Esophagus squamous epithelium (tissue), 5 donors: ENCODE measurements around the gene RTL10. TPM values are rescaled to one million over a fixed set of nuclear protein-coding genes. Genes with fewer than 3 reads are reported as not detected.

Experiments used
- DNase-seq: peaks from one replicate; lab custom pipeline; 2025; lab: John Stamatoyannopoulos, UW
- H3K27ac ChIP-seq, 4 donors: fragments of 200-600 bp; sonication (generic); one replicate each; pipeline ENCODE4 v1.5.1; 2016 to 2019; ENCODE audit warnings: mild to moderate bottlenecking in 1 of 4
- H3K27me3 ChIP-seq, 4 donors: fragments of 200-600 bp; sonication (generic); 1 replicate in 3 of 4; 2 replicates in 1 of 4; pipeline versions ENCODE4 v1.5.1 to v1.6.0; 2017 to 2021; ENCODE audit warnings: antibody characterized with exemption in 1 of 4
- H3K36me3 ChIP-seq, 3 donors: fragments of 200-600 bp; sonication (generic); one replicate each; pipeline ENCODE4 v1.5.1; 2016 to 2019
- H3K4me1 ChIP-seq, 3 donors: fragments of 200-600 bp; sonication (generic); one replicate each; pipeline ENCODE4 v1.5.1; 2017 to 2019
- H3K4me3 ChIP-seq, 4 donors: fragments of 200-600 bp; sonication (generic); 1 replicate in 3 of 4; 2 replicates in 1 of 4; pipeline ENCODE4 v1.5.1; 2016 to 2019; ENCODE audit warnings: mild to moderate bottlenecking in 2 of 4, moderate library complexity in 1 of 4
- H3K9me3 ChIP-seq, 3 donors: fragments of 200-600 bp; sonication (generic); one replicate each; pipeline ENCODE4 v1.5.1; 2016 to 2019
- POLR2A ChIP-seq, 4 donors: fragments of 450-650 bp; IDR thresholded peaks; one replicate each; pipeline ENCODE4 v1.6.1; 2017; ENCODE audit warnings: antibody characterized with exemption in 4 of 4, mild to moderate bottlenecking in 4 of 4, moderate library complexity in 3 of 4
- WGBS, 2 donors: methylation state at CpG; one replicate each; pipeline ENCODE4 v1.1.5; 2018; 5-methylcytosine and 5-hydroxymethylcytosine counted together
- intact Hi-C: fragments of 100-400 bp; cut with DNase I; formaldehyde crosslinking; loops from one replicate; pipeline ENCODE4 v1.15.0; 2022
- total RNA-seq, 4 donors: library from RNA; depleted of rRNA; stranded (reverse); fragments of >200 nt; gene quantifications; one replicate each; pipeline ENCODE4 v1.1.0, GENCODE V29; 2016
- TF ChIP-seq, protein P1 (sequence below), 6 experiments: fragments of 450-650 bp in 4 of 6; fragments of 200-600 bp in 2 of 6; sonication (generic) in 2 of 6; IDR thresholded peaks; one replicate each; pipeline ENCODE4 v1.5.1; 2016 to 2019; ENCODE audit warnings: antibody characterized with exemption in 6 of 6, mild to moderate bottlenecking in 4 of 6, moderate library complexity in 4 of 6
- donor health status: DM: yes; HTN: yes; CAD: no.

The RTL10 gene
- total RNA-seq, 4 donors from 2014 or later, result 9.4 to 18.2 (median 11.4) TPM

DNA sequence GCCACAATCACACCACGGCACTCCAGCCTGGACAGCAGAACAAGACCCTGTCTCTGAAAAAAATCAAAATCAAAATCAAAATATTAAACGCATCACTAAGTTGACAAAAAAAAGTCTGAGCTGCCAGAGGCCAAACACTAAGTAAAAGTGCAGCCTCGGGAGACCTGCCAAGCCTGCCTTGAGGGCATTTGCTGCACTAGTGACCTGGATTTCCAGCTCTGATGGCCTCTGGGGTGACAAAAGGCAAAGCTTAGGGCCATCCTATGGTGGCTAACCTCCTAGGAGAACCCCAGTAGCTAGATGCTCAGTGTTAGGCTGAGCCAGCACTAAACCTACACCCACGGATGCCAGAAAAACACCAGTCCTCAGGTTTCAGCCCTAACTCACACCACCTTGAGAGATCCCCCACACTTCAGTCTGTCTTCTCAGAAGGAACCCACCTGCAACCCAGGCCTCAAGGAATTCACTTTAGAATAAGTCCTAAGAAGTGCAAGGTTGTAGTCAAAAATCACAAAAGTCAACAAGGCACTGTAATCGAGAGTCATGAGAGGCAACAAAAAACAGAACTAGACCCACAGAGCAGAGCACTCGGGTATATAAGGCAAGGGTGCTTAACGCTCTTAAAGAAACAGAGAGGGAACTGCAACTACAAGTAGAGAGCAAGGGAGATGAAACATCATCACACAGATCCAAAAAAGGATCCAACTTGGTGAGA is 28.6 kb downstream of the RTL10 start:
- intact Hi-C loops, result no loop called here
- H3K27me3 ChIP-seq, result no peaks in the 10 kb centered on the region
- WGBS, 2 donors, result 80 to 83% methylated on average over 7 of the region's 7 CpGs
- H3K36me3 ChIP-seq, result no peaks in the 10 kb centered on the region
- peaks cover 0 to 39% (median 13%) of the 10 kb centered on the region in 3 donors for H3K4me1 ChIP-seq
- H3K27ac ChIP-seq, result no peak overlapping the region
- DNase-seq, result no peak
- H3K4me3 ChIP-seq, result no peak overlapping the region
- no peaks in the 10 kb centered on the region for H3K9me3 ChIP-seq
- TF ChIP-seq, protein P1, sequence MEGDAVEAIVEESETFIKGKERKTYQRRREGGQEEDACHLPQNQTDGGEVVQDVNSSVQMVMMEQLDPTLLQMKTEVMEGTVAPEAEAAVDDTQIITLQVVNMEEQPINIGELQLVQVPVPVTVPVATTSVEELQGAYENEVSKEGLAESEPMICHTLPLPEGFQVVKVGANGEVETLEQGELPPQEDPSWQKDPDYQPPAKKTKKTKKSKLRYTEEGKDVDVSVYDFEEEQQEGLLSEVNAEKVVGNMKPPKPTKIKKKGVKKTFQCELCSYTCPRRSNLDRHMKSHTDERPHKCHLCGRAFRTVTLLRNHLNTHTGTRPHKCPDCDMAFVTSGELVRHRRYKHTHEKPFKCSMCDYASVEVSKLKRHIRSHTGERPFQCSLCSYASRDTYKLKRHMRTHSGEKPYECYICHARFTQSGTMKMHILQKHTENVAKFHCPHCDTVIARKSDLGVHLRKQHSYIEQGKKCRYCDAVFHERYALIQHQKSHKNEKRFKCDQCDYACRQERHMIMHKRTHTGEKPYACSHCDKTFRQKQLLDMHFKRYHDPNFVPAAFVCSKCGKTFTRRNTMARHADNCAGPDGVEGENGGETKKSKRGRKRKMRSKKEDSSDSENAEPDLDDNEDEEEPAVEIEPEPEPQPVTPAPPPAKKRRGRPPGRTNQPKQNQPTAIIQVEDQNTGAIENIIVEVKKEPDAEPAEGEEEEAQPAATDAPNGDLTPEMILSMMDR (IDR thresholded peaks at IDR 0.05), result no peak
- TF ChIP-seq POLR2A (IDR thresholded peaks at IDR 0.05), result no peak

DNA sequence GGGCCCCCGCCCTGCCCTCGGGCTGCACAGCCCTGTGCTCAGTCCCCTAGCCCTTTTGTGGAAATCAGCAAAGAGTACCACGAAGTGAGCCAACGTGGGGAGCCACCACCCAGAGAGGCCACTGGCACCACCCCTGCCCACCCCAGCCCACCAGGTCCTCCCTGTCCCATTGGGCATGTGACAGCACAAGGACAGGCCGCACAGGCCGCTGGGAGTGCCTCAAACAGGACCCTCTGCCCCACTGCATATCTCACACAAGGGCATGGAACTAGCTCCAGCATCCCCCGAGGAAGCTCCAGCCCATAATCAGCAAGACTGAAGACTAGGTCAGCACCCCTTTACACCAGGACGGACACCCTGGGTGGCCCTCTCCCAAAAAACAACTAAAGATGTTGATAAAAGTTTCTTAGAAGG is 29.7 kb downstream of the RTL10 start:
- H3K27ac ChIP-seq, result peak overlapping the region in 1 of 4 donors; percentile 34

DNA sequence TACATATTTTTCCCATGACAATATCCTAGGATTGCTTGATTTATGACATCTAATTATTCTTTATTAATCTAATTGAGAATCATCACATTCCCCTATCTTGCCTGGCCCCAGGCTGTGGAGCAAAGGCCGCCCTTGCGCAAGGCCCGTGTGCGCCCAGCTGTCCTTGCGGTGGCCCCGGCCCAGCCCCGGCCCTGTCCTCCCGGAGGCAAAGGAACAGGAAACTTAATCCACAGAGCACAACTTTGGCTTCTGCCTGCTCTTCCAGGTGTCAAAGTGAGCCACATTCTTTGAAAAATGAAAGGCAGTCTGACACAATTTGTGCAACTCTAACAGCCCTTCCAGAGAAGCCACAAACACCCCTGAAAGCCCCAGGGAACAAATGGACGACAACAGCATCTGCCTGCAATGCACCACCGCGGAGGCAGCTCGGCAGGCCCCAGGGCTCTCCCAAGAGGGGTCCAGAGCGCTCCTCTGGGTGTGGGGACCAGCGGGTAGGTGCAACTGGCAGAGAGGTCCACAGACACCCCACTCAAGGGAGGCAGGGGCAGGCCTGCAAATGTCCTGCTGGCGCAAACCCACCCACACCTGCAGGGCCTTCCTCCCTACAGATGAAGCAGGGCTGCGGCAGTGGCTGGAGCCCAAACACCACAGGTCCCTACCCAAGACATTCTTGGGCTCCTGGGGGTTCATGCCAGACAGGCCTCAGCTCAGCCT is 30.3 kb downstream of the RTL10 start:
- Histone ChIP-seq H3K27ac (peak overlapping the region in 2 of 4 donors; percentile 29 to 34), H3K9me3 (no peaks in the 10 kb centered on the region), H3K27me3 (no peaks in the 10 kb centered on the region), H3K4me1 (peaks cover 0 to 39% (median 13%) of the 10 kb centered on the region in 3 donors), H3K36me3 (peaks cover 0 to 10% (median 0%) of the 10 kb centered on the region in 3 donors), H3K4me3 (no peak overlapping the region)
- intact Hi-C loops, result no loop called here
- 30 to 78% methylated on average over 7 to 8 of the region's 16 CpGs for WGBS, 2 donors
- TF ChIP-seq, protein P1 (IDR thresholded peaks at IDR 0.05), result no peak
- no peak for TF ChIP-seq POLR2A (IDR thresholded peaks at IDR 0.05)
- no peak for DNase-seq

More for the DNA sequence above, 29.7 kb downstream of the RTL10 start:
- Histone ChIP-seq H3K4me1 (peaks cover 0 to 39% (median 13%) of the 10 kb centered on the region in 3 donors), H3K4me3 (no peak overlapping the region), H3K9me3 (no peaks in the 10 kb centered on the region), H3K27me3 (no peaks in the 10 kb centered on the region), H3K36me3 (peaks cover 0 to 9% (median 0%) of the 10 kb centered on the region in 3 donors)
- no peak for TF ChIP-seq POLR2A (IDR thresholded peaks at IDR 0.05)
- TF ChIP-seq, protein P1 (IDR thresholded peaks at IDR 0.05), result no peak
- intact Hi-C loops, result no loop called here
- WGBS, 2 donors, result 84 to 100% methylated on average over 1 to 4 of the region's 8 CpGs
- no peak for DNase-seq

DNA sequence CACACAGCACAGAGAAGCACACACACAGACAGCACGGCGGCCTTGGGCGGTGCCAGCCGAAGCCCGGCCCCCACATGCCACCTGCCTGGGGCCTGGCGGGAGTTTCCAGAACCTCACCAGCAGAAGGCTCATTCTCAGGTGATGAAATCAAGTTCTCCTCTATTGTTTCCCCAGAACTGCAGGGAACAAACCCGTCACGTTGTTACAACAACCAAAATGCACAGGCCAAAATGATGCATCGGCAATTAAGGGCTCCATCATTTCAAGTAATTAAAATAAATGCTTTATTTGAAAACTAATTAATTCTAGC is 30.8 kb downstream of the RTL10 start:
- Histone ChIP-seq H3K9me3 (no peaks in the 10 kb centered on the region), H3K27me3 (no peaks in the 10 kb centered on the region), H3K36me3 (peaks cover 0 to 10% (median 0%) of the 10 kb centered on the region in 3 donors), H3K4me3 (no peak overlapping the region), H3K27ac (peak overlapping the region in 1 of 4 donors; percentile 29), H3K4me1 (peaks cover 0 to 39% (median 13%) of the 10 kb centered on the region in 3 donors)
- 51 to 55% methylated on average over 5 to 9 of the region's 9 CpGs for WGBS, 2 donors
- intact Hi-C loops, result no loop called here
- no peak for TF ChIP-seq POLR2A (IDR thresholded peaks at IDR 0.05)
- TF ChIP-seq, protein P1 (IDR thresholded peaks at IDR 0.05), result no peak
- DNase-seq, result no peak
